Kidney glomerular epithelial cell (primary cell): ENCODE data around the gene OR10H5.
"Not testable (repeated sequence)": the region's sequence is repeated elsewhere in the genome, so short reads cannot be mapped to it uniquely, and the experiment has no call there.

Experiments
- DNase-seq: peaks from one replicate; lab custom pipeline; 2025; lab: John Stamatoyannopoulos, UW

The OR10H5 gene

GRCh38 chr19:15811476-15811875 is 24.0 kb downstream of the OR10H5 start:
- no peak for DNase-seq

GRCh38 chr19:15812060-15812722 is 24.7 kb downstream of the OR10H5 start:
- no peak for DNase-seq

GRCh38 chr19:15813916-15814315 is 26.5 kb downstream of the OR10H5 start:
- DNase-seq, result no peak

DNA sequence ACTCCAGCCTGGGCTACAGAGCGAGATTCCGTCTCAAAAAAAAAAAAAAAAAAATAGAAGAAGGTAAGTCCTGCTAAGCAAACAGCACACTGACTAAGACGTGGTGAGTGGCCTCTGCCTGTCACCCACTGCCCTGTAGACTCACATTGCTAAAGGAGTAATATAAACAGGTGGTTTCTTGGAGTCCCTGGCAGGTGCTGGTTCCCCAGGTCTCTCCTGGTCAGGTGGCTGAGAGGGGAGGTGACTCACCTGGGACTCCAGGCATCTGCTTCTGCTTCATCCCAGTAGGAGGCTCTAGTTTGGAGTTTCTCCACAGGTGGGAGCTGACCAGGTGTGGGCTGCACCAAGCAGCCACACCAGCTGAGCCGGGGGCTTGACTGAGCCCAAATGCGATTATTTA is 27.8 kb downstream of the OR10H5 start, which contains the start of gene OR10H1:
TSS of gene OR10H1 (minus strand) at position 359 of the 400 bp plus-strand sequence. CDS start 7,627 bp downstream, outside the sequence.
- no peak for DNase-seq

GRCh38 chr19:15820646-15821045 is 33.2 kb downstream of the OR10H5 start:
- DNase-seq, result no peak

DNA sequence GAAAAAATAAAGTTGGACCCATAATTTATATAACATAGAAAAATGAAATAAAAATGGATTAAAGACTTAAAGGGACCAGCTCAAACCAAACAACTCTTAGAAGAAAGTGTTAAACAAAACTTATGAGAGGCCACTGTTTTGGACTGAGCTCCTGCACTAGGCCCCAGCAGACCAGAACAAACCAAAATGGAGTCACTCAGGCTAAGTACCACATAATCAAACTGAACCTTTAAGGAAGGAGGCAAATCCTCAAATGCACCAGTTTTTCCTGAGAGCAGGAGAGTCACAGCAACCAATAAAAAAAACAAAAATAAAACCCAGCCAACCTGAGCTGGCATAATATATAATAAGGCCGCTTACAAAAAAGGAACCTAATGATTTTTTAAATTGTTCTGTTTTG is 38.3 kb downstream of the OR10H5 start:
- DNase-seq, result no peak

- no peak for DNase-seq
Observed at GRCh38 chr19:15828121-15828610, 40.7 kb downstream of the OR10H5 start.

DNA sequence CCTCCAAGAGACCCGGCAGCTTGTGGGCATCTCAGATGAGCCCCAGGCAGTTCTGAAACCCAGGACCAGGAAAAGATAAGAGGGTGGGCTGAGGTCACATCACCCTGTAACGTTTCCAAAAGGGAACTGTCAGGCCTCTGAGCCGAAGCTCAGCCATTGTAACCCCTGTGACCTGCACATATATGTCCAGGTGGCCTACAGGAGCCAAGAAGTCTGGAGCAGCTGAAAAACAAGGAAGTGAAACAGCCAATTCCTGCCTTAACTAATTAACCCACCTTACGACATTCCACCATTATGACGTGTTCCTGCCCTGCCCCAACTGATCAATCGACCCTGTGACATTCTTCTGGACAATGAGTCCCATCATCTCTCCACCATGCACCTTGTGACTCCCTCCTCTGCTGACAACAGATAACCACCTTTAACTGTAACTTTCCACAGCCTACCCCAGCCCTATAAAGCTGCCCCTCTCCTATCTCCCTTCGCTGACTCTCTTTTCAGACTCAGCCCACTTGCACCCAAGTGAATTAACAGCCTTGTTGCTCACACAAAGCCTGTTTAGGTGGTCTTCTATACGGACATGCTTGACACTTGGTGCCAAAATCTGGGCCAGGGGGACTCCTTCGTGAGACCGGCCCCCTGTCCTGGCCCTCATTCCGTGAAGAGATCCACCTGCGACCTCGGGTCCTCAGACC is 41.3 kb downstream of the OR10H5 start:
- DNase-seq, result not testable (repeated sequence)

DNA sequence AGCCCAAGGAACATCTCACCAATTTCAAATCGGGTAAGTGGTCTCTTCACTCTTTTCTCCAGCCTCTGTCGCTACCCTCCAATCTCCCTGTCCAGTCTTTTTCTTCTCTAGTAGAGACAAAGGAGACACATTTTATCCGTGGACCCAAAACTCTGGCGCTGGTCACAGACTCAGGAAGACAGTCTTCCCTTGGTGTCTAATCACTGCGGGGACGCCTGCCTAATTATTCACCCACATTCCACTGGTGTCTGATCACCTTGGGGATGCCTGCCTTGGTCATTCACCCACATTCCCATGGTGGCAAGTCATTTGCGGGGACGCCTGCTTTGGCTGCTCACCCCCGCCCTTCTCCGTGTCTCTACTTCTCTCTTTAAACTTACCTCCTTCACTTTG is 41.8 kb downstream of the OR10H5 start:
- no peak for DNase-seq

DNA sequence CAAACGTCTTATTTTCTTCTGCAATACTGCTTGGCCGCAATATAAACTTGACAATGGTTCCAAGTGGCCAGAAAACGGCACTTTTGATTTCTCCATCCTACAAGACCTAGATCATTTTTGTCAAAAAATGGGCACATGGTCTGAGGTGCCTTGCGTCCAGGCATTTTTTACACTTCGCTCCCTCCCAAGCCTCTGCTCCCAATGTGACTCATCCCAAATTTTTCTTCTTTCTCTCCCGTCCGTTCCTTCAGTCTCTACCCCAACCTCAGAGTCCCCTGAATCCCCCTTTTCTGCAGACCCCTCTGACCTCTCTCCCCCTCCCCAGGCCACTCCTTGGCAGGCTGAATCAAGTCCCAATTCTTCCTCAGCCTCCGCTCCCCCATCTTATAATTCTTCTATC is 42.3 kb downstream of the OR10H5 start:
- no peak for DNase-seq

- no peak for DNase-seq
Observed at GRCh38 chr19:15831626-15832025, 44.2 kb downstream of the OR10H5 start.

DNA sequence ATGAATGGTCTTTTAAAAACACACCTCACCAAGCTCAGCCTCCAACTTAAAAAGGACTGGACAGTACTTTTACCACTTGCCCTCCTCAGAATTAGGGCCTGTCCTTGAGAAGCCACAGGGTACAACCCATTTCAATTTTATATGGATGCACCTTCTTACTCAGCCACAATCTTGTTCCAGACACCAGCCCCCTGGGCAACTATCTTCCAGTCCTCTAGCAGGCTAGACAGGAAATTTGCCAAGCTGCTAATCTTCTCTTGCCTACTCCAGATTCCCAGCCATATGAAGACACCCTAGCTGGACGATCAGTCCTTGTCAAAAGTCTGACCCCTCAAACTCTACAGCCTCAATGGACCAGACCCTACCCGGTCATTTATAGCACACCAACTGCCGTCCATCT is 46.8 kb downstream of the OR10H5 start:
- DNase-seq, result not testable (repeated sequence)

DNA sequence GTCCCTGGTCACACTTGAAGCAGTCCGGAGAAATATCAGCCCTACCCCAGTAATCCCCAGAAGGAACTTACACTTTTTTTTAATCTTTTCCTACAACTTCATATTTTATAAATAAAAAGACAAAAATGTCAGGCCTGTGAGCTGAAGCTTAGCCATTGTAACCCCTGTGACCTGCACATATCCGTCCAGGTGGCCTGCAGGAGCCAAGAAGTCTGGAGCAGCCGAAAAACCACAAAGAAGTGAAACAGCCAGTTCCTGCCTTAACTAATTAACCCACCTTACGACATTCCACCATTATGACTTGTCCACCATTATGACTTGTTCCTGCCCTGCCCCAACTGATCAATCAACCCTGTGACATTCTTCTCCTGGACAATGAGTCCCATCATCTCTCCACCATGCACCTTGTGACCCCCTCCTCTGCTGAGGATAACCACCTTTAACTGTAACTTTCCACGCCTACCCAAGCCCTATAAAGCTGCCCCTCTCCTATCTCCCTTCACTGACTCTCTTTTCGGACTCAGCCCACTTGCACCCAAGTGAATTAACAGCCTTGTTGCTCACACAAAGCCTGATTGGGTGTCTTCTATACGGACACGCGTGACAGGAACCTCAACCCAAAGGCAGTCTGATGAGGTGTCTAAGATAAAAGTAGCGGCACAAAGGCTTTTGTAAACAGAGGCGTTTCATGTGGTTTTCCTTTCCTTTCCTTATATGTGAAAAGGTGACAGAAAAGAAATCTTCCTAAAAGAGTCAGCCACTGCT is 48.3 kb downstream of the OR10H5 start:
- DNase-seq, result peak; percentile 10

- DNase-seq, result peak; percentile 92
Observed at GRCh38 chr19:15836330-15837220, 49.1 kb downstream of the OR10H5 start.

- peak; percentile 23 for DNase-seq
Observed at GRCh38 chr19:15837221-15837731, 49.8 kb downstream of the OR10H5 start.

- DNase-seq, result no peak
Observed at GRCh38 chr19:15838351-15838750, 50.9 kb downstream of the OR10H5 start.

GRCh38 chr19:15839888-15840287 is 52.4 kb downstream of the OR10H5 start:
- not testable (repeated sequence) for DNase-seq

GRCh38 chr19:15840833-15841232 is 53.4 kb downstream of the OR10H5 start:
- no peak for DNase-seq

GRCh38 chr19:15841875-15842569 is 54.6 kb downstream of the OR10H5 start:
- no peak for DNase-seq

DNA sequence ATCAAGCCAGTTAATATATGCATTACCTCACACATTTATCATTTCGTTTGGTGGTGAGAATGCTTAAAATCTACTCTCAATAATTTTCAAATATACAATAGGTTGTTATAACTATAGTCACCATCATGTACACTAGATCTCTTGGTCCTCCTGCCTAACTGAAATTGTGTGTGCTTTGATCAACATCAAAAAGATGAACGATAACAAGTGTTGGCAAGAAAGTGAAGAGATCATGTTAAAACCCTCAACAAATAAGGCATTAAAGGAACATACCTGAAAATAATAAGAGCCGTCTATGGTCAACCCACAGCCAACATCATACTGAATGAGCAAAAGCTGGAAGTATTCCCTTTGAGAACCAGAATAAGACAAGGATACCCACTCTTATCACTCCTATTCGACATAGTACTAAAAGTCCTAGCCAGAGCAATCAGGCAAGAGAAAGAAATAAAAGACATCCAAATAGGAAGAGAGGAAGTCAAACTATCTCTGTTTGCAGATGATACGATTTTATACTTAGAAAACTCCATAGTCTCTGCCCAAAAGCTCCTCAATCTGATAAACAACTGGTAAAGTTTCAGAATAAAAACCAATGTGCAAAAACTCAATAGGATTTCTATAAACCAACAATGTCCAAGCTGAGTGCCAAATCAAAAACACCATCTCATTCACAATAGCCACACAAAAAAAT is 55.9 kb downstream of the OR10H5 start:
- DNase-seq, result no peak
